Motor neuron (in vitro differentiated cells): ENCODE data around the gene KIR2DL1. TPM values are rescaled to one million over a fixed set of nuclear protein-coding genes. Genes with fewer than 3 reads are reported as not detected.
"Not testable (repeated sequence)": the region's sequence is repeated elsewhere in the genome, so short reads cannot be mapped to it uniquely, and the experiment has no call there.

Source experiments
- ATAC-seq, 8 experiments: fragments of 200-7000 bp; cut with Tn5 transposase; replicated peaks in 6 of 8; 2 replicates each; pipeline ENCODE4 v1.8.0; 2021; ENCODE audit warnings: mild to moderate bottlenecking in 8 of 8, moderate library complexity in 8 of 8
- H3K27ac ChIP-seq, 2 donors: fragments of 250-450 bp; sonication (Bioruptor Pico); 2 replicates each; pipeline ENCODE4 v1.9.0; 2021; ENCODE audit warnings: antibody characterized with exemption in 2 of 2, mild to moderate bottlenecking in 2 of 2, moderate library complexity in 1 of 2
- H3K4me1 ChIP-seq, 2 donors: fragments of 250-450 bp; sonication (Bioruptor Pico); replicated peaks in 1 of 2; 2 replicates each; pipeline ENCODE4 v1.6.1; 2021; ENCODE audit warnings: antibody characterized with exemption in 2 of 2, mild to moderate bottlenecking in 2 of 2, moderate library complexity in 1 of 2
- H3K4me3 ChIP-seq, 5 donors: fragments of 250-450 bp; sonication (Bioruptor Pico); 2 replicates each; pipeline ENCODE4 v1.9.0; 2021; ENCODE audit warnings: antibody characterized with exemption in 5 of 5, mild to moderate bottlenecking in 5 of 5, moderate library complexity in 4 of 5
- WGBS, 10 experiments: fragments of 450-650 bp; shearing (Covaris generic); methylation state at CpG; one replicate each; pipeline ENCODE4 v1.0.0; 2022; 5-methylcytosine and 5-hydroxymethylcytosine counted together
- in situ Hi-C, 9 experiments: fragments of 400-800 bp; cut with MboI; loops; one replicate each; pipeline ENCODE4 v1.15.0; 2021; ENCODE audit warnings: low sequenced_read_pairs in 9 of 9, low pct_unique_long_range_greater_than_20kb in 2 of 9; ENCODE audit not compliant: unreplicated experiment in 9 of 9
- total RNA-seq, 8 experiments: library from RNA; unstranded; fragments of 300-600 nt; gene quantifications; 2 replicates each; pipeline versions ENCODE4 v1.2.3 to v1.2.4, GENCODE V29; 2022

KIR2DL1 gene
- total RNA-seq, 8 experiments from 2014 or later, result 0.14 to 0.38 (median 0.23) TPM; not detected in 4

DNA sequence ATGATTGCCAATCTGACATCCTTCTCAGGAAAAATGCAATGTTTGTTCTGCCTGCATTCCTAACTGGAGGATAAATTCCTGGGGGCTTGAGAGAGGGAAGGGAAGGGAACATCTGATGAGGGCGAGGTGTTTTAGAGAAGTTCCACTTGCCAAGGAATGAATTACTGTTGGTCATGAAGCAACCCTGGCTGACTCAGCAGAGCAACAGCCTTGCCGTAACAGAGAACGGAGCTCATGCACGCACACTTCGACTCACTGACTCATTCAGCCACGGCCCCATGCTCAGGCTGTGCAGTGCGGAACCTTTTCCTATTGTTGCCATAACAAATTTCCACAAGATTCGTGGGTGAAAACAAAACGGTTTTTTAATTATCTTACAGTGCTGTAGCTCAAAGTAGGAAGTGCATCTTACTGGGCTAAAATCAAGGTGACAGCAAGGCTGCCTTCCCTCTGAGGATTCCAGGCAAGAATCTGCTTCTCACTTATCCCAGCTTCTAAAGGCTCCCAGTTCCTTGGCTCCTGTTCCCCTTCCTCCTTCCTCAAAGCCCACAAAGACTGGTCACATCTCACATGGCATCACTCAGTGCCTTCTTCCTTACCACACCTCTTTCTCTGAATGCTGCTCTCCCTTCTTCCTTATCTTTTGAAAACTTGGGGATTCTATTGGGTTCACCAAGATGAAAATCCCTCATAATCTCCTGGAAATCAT, 21.8 kb upstream of the KIR2DL1 start:
- ATAC-seq, in situ Hi-C loops, H3K4me1 ChIP-seq, H3K27ac ChIP-seq, H3K4me3 ChIP-seq: not testable (repeated sequence)
- WGBS, 10 experiments, result no CpG with 5 or more reads among the region's 9 CpGs

DNA sequence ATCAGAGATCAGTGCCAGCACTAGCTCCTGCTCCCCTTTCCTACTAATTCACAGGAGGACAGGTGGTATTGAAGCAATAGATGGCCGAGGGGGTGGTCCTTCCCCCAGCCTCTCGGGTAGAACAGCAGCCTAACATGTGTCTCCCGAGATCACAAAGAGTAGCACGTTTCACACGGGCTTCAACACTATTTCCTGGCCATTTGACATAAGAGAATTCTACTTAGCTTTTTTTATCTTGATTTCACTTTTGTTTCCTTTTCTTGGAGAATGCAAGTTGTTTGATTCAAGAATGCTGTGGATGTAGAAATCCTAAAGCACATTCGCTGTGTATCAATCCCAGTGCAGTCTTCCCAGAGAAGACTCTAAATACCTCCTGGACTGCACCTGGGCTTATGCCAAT, 19.3 kb upstream of the KIR2DL1 start:
- ATAC-seq, H3K4me3 ChIP-seq, in situ Hi-C loops, H3K27ac ChIP-seq, H3K4me1 ChIP-seq: not testable (repeated sequence)
- 0 to 24% (median 7%) methylated on average over 1 to 4 of the region's 6 CpGs; no CpG with 5 or more reads in 6 of the 10 experiments for WGBS, 10 experiments

DNA sequence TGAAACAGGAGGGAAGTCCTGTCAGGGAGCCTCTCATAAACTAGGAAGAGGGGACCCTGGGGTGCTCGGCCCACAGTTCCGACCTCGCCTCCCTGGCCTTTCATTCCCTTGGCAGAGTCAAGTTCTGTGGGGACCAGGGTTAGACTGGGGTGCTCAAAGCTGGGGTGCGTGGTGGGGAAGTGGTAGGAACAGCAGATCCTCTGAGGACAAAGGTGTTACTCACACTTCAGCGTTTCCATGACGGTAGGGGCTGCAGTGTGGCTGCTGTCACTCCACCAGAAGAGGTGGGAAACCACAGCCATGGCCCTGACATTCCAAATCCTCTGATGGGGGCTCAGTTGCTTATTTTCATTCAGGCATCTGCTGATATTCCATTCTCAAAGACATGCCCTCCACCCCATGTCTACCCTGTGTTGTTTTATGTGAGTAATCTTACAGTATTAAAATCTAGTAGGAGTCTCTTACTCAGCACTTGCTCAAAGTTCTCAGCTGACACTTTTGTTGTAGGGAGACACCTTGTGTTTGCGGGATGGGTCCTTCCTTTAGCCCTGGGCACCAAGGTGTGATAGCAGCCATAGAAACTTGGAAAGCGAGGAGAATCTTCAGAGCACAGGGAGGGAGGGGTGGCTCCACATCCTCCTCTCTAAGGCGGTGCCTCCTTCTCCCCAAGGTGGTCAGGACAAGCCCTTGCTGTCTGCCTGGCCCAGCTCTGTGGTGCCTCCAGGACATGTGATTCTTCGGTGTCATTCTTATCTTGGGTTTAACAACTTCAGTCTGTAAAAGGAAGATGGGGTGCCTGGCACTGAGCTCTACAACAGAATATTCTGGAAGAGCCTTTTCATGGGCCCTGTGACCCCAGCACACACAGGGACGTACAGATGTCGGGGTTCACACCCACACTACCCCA, 13.1 kb upstream of the KIR2DL1 start:
- H3K4me3 ChIP-seq, ATAC-seq, H3K4me1 ChIP-seq, H3K27ac ChIP-seq, in situ Hi-C loops: not testable (repeated sequence)
- 40% methylated on average over 4 of the region's 12 CpGs; no CpG with 5 or more reads in 9 of the 10 experiments for WGBS, 10 experiments

DNA sequence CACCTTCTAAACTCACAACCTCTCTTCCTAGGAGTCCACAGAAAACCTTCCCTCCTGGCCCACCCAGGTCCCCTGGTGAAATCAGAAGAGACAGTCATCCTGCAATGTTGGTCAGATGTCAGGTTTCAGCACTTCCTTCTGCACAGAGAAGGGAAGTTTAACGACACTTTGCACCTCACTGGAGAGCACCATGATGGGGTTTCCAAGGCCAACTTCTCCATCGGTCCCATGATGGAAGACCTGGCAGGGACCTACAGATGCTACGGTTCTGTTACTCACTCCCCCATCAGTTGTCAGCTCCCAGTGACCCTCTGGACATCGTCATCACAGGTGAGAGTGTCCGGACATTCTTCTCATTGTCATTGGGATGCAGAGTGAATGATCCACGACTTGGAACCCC, 11.0 kb upstream of the KIR2DL1 start:
- 0% methylated on average over 1 of the region's 6 CpGs; no CpG with 5 or more reads in 8 of the 10 experiments for WGBS, 10 experiments
- ATAC-seq, H3K27ac ChIP-seq, in situ Hi-C loops, H3K4me3 ChIP-seq, H3K4me1 ChIP-seq: not testable (repeated sequence)

DNA sequence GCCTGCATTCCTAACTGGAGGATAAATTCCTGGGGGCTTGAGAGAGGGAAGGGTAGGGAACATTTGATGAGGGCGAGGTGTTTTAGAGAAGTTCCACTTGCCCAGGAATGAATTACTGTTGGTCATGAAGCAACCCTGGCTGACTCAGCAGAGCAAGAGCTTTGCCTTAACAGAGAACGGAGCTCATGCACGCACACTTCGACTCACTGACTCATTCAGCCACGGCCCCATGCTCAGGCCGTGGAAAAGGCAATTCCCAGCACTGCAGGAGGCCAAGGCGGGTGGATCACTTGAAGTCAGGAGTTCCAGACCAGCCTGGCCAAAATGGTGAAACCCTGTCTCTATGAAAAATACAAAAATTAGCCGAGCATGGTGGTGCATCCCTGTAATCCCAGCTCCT, 5.4 kb upstream of the KIR2DL1 start:
- H3K27ac ChIP-seq, in situ Hi-C loops, H3K4me1 ChIP-seq, ATAC-seq, H3K4me3 ChIP-seq: not testable (repeated sequence)
- 0 to 67% (median 33%) methylated on average over 1 to 6 of the region's 8 CpGs; no CpG with 5 or more reads in 7 of the 10 experiments for WGBS, 10 experiments

DNA sequence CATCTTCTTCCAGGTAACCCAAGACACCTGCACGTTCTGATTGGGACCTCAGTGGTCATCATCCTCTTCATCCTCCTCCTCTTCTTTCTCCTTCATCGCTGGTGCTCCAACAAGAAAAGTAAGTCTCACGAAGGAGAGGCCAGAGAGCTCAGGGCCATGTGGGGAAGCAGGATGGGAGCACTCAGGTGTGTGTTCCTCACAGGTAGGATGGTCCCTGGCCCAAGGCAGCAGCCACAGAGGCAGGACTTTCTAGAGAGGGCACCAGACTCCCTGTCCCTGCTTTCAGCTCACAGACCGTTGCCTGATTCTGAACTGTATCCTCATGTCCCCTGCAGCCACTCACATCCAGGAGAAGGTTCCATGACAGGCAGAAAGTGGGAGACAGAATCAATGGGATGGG, 3.1 kb upstream of the KIR2DL1 start:
- ATAC-seq, H3K27ac ChIP-seq, H3K4me1 ChIP-seq, in situ Hi-C loops, H3K4me3 ChIP-seq: not testable (repeated sequence)
- 8% methylated on average over 2 of the region's 4 CpGs; no CpG with 5 or more reads in 9 of the 10 experiments for WGBS, 10 experiments

DNA sequence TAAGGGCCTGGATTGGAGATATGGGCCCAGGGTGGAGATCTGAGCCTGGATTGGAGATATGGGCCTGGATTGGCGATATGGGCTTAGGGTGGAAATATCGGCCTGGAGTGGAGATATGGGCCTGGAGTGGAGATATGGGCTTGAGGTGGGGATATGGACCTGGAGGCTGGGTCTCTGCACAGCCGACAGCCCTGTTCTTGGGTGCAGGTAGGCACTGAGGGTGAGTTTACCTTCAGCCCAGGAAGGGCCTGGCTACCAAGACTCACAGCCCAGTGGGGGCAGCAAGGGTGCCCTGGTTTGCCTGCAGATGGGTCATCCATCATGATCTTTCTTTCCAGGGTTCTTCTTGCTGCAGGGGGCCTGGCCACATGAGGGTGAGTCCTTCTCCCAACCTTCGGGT, 918 bp downstream of the KIR2DL1 start:
- H3K4me3 ChIP-seq, H3K27ac ChIP-seq, ATAC-seq, H3K4me1 ChIP-seq, in situ Hi-C loops: not testable (repeated sequence)
- WGBS, 10 experiments, result 0 to 93% (median 44%) methylated on average over 1 to 3 of the region's 4 CpGs; no CpG with 5 or more reads in 4 of the 10 experiments

DNA sequence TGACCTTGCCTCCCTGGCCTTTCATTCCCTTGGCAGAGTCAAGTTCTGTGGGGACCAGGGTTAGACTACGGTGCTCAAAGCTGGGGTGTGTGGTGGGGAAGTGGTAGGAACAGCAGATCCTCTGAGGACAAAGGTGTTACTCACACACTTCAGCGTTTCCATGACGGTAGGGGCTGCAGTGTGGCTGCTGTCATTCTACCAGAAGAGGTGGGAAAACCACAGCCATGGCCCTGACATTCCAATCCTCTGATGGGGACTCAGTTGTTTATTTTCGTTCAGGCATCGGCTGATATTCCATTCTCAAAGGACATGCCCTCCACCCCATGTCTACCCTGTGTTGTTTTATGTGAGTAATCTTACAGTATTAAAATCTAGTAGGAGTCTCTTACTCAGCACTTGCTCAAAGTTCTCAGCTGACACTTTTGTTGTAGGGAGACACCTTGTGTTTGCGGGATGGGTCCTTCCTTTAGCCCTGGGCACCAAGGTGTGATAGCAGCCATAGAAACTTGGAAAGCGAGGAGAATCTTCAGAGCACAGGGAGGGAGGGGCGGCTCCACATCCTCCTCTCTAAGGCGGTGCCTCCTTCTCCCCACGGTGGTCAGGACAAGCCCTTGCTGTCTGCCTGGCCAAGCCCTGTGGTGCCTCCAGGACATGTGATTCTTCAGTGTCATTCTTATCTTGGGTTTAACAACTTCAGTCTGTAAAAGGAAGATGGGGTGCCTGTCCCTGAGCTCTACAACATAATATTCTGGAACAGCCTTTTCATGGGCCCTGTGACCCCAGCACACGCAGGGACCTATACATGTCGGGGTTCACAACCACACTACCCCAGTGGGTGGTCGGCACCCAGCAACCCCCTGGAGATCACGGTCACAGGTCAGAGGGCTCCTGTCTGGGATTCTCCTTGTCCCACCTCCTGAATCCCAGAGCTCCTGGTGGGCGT, 1.7 kb downstream of the KIR2DL1 start:
- H3K4me1 ChIP-seq, ATAC-seq, H3K4me3 ChIP-seq, in situ Hi-C loops, H3K27ac ChIP-seq: not testable (repeated sequence)
- WGBS, 10 experiments, result 51 to 60% (median 57%) methylated on average over 1 to 7 of the region's 15 CpGs; no CpG with 5 or more reads in 6 of the 10 experiments

DNA sequence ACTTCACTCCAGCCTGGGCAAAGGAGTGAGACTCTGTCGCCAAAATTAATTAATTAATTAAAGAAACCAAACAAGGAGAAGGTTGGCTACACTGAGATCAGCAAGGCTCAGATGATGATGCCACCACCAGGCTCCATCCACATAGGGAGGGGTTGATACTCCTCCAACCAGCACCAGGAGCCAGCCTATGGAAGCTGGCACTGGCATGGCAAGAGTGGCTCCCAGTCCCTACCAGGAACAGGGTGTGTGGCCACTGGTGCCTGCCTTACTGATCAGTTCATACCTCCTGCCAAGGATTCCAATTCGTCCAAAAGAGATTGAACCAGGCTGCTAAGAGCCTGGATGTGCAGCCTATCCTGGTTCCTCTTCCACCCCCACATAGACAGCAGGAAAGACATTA, 3.1 kb downstream of the KIR2DL1 start:
- ATAC-seq, result not testable (repeated sequence)
- 0 to 14% (median 0%) methylated on average over 1 to 2 of the region's 2 CpGs; no CpG with 5 or more reads in 5 of the 10 experiments for WGBS, 10 experiments

DNA sequence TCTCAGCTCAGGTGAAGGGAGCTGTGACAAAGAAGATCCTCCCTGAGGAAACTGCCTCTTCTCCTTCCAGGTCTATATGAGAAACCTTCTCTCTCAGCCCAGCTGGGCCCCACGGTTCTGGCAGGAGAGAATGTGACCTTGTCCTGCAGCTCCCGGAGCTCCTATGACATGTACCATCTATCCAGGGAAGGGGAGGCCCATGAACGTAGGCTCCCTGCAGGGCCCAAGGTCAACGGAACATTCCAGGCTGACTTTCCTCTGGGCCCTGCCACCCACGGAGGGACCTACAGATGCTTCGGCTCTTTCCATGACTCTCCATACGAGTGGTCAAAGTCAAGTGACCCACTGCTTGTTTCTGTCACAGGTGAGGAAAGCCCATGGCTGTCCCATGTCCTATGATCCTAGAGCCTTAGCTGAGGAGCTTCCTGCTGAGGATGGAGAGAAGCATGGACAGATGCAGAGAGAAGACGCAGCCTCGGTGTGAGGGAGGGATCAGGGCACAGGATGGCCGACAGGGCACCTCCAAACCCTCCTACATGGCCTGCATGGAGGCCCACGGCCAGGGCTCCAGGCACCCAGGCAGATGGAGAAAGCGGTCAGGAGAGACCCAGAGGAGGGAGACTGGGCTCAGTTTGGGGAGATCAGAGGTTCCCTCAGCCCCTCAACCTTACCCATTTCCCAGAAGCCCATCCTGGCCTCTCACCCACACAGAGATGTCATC, 5.7 kb downstream of the KIR2DL1 start:
- in situ Hi-C loops, H3K4me3 ChIP-seq, H3K27ac ChIP-seq, ATAC-seq, H3K4me1 ChIP-seq: not testable (repeated sequence)
- WGBS, 10 experiments, result 0 to 60% (median 53%) methylated on average over 1 to 6 of the region's 12 CpGs; no CpG with 5 or more reads in 4 of the 10 experiments

More for the DNA sequence above, 3.1 kb downstream of the KIR2DL1 start:
- in situ Hi-C loops, H3K27ac ChIP-seq, H3K4me1 ChIP-seq, H3K4me3 ChIP-seq: not testable (repeated sequence)

DNA sequence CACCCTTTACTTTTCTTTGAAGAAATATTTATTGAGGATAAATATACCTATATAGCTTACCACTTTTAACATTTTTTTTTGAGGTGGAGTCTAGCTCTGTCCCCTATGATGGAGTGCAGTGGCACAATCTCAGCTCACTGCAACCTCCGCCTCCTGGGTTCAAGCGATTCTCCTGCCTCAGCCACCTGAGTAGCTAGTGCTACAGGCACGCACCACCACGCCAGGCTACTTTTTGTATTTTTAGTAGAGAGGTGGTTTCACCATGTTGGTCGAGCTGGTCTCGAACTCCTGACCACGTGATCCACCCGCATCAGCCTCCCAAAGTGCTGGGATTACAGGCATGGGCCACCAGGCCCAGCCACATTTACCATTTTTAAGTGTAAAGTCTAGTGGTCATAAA, 6.2 kb downstream of the KIR2DL1 start:
- H3K27ac ChIP-seq, H3K4me1 ChIP-seq, ATAC-seq, H3K4me3 ChIP-seq, in situ Hi-C loops: not testable (repeated sequence)
- WGBS, 10 experiments, result 0 to 80% (median 47%) methylated on average over 1 to 3 of the region's 8 CpGs; no CpG with 5 or more reads in 7 of the 10 experiments

DNA sequence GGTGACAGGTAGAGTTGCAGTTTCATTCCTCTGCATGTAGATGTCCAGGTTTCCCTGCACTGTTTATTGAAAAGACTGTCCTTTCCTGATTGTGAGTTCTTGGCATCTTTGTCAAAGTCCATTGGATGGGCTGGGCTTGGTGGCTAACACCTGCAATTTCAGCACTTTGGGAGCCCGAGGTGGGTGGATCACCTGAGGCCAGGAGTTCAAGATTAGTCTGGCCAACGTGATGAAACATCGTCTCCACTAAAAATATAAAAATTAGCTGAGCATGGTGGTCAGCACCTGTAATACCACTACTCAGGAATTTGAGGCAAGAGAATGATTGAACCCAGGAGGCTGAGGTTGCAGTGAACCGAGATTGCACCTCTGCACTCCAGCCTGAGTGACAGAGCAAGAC, 8.3 kb downstream of the KIR2DL1 start:
- ATAC-seq, in situ Hi-C loops, H3K27ac ChIP-seq, H3K4me1 ChIP-seq, H3K4me3 ChIP-seq: not testable (repeated sequence)
- WGBS, 10 experiments, result 0 to 24% (median 0%) methylated on average over 1 to 3 of the region's 4 CpGs; no CpG with 5 or more reads in 5 of the 10 experiments
